VCaP (cell line): ENCODE measurements around the gene C10orf90.

Source experiments
- H3K27ac ChIP-seq: fragments of 450-650 bp; 2 replicates; pipeline ENCODE4 v1.5.1; 2017
- TF ChIP-seq, protein P1 (sequence below): fragments of 450-650 bp; conservative IDR thresholded peaks from 2 replicates; pipeline ENCODE4 v1.5.1; 2017; ENCODE audit warnings: mild to moderate bottlenecking, moderate library complexity

C10orf90 gene

GRCh38 chr10:126425032-126425431 lies 245.5 kb downstream of the C10orf90 start:
- H3K27ac ChIP-seq: no peak overlapping the region
- TF ChIP-seq, protein P1, sequence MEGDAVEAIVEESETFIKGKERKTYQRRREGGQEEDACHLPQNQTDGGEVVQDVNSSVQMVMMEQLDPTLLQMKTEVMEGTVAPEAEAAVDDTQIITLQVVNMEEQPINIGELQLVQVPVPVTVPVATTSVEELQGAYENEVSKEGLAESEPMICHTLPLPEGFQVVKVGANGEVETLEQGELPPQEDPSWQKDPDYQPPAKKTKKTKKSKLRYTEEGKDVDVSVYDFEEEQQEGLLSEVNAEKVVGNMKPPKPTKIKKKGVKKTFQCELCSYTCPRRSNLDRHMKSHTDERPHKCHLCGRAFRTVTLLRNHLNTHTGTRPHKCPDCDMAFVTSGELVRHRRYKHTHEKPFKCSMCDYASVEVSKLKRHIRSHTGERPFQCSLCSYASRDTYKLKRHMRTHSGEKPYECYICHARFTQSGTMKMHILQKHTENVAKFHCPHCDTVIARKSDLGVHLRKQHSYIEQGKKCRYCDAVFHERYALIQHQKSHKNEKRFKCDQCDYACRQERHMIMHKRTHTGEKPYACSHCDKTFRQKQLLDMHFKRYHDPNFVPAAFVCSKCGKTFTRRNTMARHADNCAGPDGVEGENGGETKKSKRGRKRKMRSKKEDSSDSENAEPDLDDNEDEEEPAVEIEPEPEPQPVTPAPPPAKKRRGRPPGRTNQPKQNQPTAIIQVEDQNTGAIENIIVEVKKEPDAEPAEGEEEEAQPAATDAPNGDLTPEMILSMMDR: no peak

DNA sequence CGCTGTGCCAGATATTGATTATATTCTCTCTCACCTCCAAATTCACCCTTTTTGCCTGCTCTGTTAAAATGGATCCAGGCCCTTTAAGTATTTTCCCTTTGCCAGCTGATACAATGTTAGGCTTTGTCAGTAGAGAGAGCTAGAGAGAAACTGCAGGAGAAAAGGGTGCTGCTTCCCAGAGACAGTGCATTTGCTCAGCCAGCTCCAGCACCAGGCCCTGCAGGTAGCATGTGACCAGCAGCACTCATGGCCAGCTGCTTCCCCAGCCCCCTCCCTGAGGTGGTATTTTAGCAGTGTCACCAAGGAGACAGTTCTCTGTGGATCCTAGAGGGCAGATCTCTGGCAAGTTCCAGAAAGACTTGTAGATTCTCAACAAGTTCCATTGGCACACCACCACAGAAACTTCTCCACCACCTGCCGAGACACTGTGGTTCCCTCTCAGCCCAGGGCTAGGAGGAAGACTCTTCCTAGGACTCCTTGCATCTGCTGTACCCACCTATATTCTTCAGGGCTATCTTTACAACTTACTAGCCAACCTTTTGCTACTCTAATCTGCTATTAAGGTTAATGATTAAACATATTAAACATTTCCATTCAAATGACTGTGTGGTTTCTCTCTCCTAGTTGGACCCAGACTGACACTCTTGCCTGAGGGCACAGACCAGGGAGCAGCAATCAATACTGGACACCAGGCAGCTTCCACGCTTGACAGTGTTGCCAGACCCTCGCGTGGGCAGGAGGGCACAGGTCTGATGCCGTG lies 246.6 kb downstream of the C10orf90 start:
- TF ChIP-seq, protein P1: no peak
- H3K27ac ChIP-seq: no peak overlapping the region

DNA sequence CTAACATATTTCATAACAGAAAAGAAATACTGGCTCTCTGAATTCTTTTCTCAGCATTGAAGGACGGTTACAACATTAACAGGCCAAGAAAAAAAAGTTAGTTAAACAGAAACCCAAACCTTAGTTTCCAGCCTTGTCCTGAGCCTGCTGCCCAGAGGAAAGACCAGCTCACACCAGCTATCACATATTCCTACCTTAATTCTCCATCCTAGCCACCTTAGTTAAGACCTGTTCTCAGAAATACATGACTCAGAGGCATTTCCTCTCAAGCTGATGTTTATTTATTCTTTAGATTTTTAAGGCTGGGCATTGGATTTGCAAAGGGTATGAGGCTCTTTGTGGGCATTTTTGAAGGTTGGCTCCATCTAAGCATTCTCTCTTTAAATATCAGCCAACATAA lies 247.9 kb downstream of the C10orf90 start:
- no peak overlapping the region for H3K27ac ChIP-seq

DNA sequence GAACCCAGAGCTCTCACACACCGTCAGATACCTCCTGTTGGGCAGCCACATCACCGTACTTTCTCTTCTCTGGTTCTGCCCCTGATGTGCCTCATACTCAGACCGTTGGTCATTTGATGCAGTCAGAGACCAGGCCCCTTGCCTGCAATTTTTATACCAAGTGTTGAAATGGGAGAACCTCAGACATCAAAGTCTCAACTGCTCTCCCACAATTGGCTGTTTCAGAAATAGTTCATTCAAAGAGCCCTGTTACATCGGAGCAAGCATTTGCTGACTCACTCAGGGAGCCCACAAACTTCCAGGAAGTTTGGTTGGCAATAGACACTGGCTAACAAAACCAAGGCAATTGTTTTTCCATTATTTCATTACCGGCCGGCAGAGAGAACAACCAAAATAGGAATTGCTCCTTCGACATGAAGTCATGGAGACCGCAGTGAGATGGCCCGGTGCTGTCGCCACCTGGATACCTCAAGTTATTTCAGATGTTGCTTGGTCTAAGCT lies 248.7 kb downstream of the C10orf90 start:
- H3K27ac ChIP-seq: no peak overlapping the region
- TF ChIP-seq, protein P1: no peak

More for the DNA sequence above, 247.9 kb downstream of the C10orf90 start:
- TF ChIP-seq, protein P1: no peak

- TF ChIP-seq, protein P1: no peak
- H3K27ac ChIP-seq: no peak overlapping the region
Observed at GRCh38 chr10:126420567-126421300, 249.8 kb downstream of the C10orf90 start.

DNA sequence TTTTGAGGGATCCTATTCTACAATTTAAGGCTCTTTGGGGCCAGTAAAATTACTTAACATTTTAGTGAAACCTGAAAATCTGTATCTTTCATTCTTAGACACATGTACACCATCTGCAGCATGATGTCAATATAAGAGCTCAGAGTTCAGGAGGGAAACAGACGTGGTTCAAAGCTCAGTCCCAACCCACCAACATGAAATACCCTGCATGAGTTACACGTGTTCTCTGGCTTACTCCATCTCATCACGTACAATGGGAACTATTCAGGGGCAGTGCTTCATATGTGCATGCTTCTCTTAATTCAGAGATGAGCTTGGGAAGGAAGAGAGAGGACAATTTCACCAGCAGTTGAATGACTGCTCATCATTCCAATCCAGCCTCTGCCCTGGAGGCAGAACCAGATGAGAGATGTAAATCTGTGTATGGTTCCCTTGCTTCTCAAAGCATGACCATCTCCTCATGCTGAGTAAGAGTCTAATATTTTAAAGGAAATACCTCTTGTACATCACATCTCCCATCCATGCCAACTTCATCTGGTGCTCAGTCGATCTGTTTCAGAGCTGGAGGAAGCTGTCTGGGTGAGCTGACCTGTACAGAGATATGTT lies 253.2 kb downstream of the C10orf90 start:
- TF ChIP-seq, protein P1: no peak
- no peak overlapping the region for H3K27ac ChIP-seq

GRCh38 chr10:126409821-126410220 lies 260.7 kb downstream of the C10orf90 start:
- TF ChIP-seq, protein P1: no peak

More at GRCh38 chr10:126409821-126410220, 260.7 kb downstream of the C10orf90 start:
- H3K27ac ChIP-seq: no peak overlapping the region
